A673 (cell line): ENCODE data around the gene IRX4.
A peak's percentile ranks its signal among the peaks of the same experiment; 100 is the strongest.

Experiments
- EZH2 ChIP-seq: fragments of 200-600 bp; sonication (generic); IDR thresholded peaks from 2 replicates; pipeline ENCODE4 v1.6.1; 2017; ENCODE audit warnings: borderline replicate concordance, low read depth, mild to moderate bottlenecking, mixed read lengths, antibody characterized with exemption, low read length; ENCODE audit not compliant: poor library complexity, severe bottlenecking
- TF ChIP-seq, protein P1 (sequence below): fragments of 300-800, 200-600 bp; sonication (generic); conservative IDR thresholded peaks from 2 replicates; pipeline ENCODE4 v1.5.1; 2017; ENCODE audit warnings: low read depth, mild to moderate bottlenecking, antibody characterized with exemption, low read length, moderate library complexity, mixed read lengths

- TF ChIP-seq, protein P1, sequence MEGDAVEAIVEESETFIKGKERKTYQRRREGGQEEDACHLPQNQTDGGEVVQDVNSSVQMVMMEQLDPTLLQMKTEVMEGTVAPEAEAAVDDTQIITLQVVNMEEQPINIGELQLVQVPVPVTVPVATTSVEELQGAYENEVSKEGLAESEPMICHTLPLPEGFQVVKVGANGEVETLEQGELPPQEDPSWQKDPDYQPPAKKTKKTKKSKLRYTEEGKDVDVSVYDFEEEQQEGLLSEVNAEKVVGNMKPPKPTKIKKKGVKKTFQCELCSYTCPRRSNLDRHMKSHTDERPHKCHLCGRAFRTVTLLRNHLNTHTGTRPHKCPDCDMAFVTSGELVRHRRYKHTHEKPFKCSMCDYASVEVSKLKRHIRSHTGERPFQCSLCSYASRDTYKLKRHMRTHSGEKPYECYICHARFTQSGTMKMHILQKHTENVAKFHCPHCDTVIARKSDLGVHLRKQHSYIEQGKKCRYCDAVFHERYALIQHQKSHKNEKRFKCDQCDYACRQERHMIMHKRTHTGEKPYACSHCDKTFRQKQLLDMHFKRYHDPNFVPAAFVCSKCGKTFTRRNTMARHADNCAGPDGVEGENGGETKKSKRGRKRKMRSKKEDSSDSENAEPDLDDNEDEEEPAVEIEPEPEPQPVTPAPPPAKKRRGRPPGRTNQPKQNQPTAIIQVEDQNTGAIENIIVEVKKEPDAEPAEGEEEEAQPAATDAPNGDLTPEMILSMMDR: no peak
- peak; percentile 67 for TF ChIP-seq EZH2
Observed at GRCh38 chr5:1851290-1851934, 31.3 kb downstream of the IRX4 start.
